T-helper 17 cell (primary cell): ENCODE data around the gene BCL11B. TPM values are rescaled to one million over a fixed set of nuclear protein-coding genes. Genes with fewer than 3 reads are reported as not detected.

Source experiments
- ATAC-seq: fragments of 150-1000 bp; cut with Tn5 transposase; 2 replicates; pipeline ENCODE4 v1.10.0; 2021; ENCODE audit warnings: mild to moderate bottlenecking, moderate library complexity
- DNase-seq, 3 donors: peaks; one replicate each; pipeline versions ENCODE4 v3.0.0 to v3.0.0-alpha.2; 2020 to 2021
- H3K9me3 ChIP-seq: one replicate; pipeline ENCODE4 v1.7.0; 2013; ENCODE audit warnings: low read length, mild to moderate bottlenecking; ENCODE audit not compliant: control insufficient read depth, poor library complexity, severe bottlenecking
- H3K27ac Mint-ChIP-seq: one replicate; pipeline ENCODE4 v1.8.0; 2022; ENCODE audit warnings: mild to moderate bottlenecking, moderate library complexity, mixed read lengths
- H3K27me3 Mint-ChIP-seq: one replicate; pipeline ENCODE4 v1.8.0; 2022; ENCODE audit warnings: mixed read lengths
- H3K36me3 Mint-ChIP-seq: one replicate; pipeline ENCODE4 v1.8.0; 2022; ENCODE audit warnings: low read depth, mixed read lengths
- H3K4me1 Mint-ChIP-seq: one replicate; pipeline ENCODE4 v1.8.0; 2022; ENCODE audit warnings: mild to moderate bottlenecking, mixed read lengths
- H3K4me3 Mint-ChIP-seq: one replicate; pipeline ENCODE4 v1.8.0; 2022; ENCODE audit warnings: mild to moderate bottlenecking, moderate library complexity, mixed read lengths
- total RNA-seq, 4 donors: library from RNA in 2 of 4; stranded (reverse) in 2 of 4; gene quantifications; one replicate each; pipeline ENCODE4 v1.2.3 and lab custom pipeline; 2022 to 2026

The BCL11B gene
- total RNA-seq, 2 donors from 2014 or later = 167 to 174 TPM

DNA sequence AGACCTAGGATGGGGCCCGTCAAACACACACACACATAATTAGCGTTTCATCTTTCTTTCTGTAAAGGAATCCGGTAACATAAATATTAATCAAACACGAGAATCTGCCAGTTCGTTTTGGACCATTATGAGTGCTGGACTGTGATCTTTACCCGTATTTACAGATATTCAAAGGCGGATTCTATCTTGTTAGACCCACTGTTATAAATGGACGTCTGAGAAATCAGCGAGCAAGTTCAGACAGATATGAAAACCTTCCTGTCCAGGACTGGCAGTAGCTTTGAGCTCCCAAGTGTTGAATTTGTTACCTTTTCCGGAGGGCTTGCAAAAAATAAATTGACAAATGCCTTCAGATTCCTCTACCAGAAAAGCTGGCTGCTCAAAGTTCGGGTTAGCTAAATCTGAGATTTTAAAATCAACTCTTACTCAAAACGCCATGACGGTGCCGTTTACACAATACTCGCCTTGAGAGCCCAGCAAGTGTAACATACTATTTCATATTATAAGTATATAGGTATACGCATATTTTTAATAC lies 27.6 kb downstream of the BCL11B start:
- H3K9me3 ChIP-seq = no peaks in the 10 kb centered on the region
- DNase-seq (no peak), ATAC-seq (no peak)
- H3K27ac Mint-ChIP-seq = peak overlapping the region; percentile 100
- H3K4me1 Mint-ChIP-seq = peaks cover 87% of the 10 kb centered on the region
- H3K36me3 Mint-ChIP-seq = peaks cover 10% of the 10 kb centered on the region
- peak overlapping the region; percentile 96 for H3K4me3 Mint-ChIP-seq
- H3K27me3 Mint-ChIP-seq = no peaks in the 10 kb centered on the region

DNA sequence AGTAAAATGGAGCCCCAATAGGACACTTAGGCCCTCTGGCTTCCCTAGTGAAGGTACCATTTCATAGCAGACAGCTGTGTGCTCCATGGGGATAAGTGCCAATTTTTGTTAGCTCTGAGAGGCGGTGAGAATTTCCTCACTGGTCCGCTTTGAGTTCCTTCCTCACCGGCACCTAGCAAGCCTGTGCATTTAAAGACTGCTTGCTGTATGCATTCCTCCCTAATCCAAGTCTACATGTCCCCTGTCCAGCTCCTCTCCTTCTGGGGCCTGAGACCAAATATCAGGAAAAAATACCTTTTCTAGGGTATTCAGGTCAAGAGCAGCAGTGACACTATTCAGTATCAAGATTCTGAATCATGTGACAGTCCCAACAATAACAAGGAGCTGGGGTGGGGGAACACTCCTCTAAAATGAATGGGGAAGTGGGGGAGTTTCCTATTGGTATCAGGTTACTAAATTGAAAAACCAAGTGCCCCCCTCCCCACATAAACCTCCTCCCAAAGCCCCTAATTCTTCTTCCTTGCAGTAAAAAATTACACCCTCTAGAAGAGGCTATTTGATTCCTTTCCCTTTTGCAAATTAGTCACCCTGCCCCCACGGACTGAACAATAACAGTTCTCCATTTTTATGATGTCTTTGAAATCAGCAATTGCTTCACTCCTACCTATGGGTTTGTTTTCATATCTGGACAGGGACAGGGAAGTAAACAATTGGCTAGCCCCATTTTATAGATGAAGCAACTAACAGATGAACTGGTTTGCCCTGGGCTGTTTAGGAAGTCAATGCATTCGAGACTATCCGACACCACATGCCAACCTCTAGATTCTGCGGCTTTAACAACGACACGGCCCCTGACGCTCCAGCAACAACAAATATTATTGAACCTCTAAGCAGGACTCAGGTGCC lies 28.9 kb downstream of the BCL11B start:
- Mint-ChIP-seq H3K36me3 (peaks cover 12% of the 10 kb centered on the region), H3K27me3 (no peaks in the 10 kb centered on the region), H3K4me3 (peak overlapping the region; percentile 96), H3K4me1 (peaks cover 87% of the 10 kb centered on the region), H3K27ac (peak overlapping the region; percentile 100)
- ATAC-seq = peak; percentile 67
- no peak for DNase-seq
- no peaks in the 10 kb centered on the region for H3K9me3 ChIP-seq

DNA sequence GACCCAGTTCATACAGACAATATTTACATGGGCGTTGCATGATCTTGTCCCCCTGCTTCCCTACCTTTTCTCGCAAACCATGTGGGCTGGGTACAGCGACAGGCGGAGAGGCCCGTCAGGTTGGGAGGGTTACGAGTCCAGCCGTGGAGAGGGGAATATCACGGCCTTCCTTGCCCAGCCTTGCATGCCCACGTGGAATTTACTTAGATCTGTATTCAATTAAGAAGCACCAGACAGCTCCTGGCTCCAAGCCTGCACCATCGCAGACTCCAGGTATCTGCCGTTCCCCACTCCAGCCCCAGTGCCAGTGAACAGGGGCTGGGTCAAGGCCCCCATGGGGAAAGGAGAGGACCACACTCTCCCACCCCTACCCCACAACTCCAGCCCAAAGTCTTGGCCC lies 29.8 kb downstream of the BCL11B start:
- Mint-ChIP-seq H3K4me3 (peak overlapping the region; percentile 96), H3K27me3 (no peaks in the 10 kb centered on the region), H3K36me3 (peaks cover 12% of the 10 kb centered on the region), H3K4me1 (peaks cover 87% of the 10 kb centered on the region), H3K27ac (peak overlapping the region; percentile 100)
- no peak for ATAC-seq
- no peaks in the 10 kb centered on the region for H3K9me3 ChIP-seq
- no peak for DNase-seq

DNA sequence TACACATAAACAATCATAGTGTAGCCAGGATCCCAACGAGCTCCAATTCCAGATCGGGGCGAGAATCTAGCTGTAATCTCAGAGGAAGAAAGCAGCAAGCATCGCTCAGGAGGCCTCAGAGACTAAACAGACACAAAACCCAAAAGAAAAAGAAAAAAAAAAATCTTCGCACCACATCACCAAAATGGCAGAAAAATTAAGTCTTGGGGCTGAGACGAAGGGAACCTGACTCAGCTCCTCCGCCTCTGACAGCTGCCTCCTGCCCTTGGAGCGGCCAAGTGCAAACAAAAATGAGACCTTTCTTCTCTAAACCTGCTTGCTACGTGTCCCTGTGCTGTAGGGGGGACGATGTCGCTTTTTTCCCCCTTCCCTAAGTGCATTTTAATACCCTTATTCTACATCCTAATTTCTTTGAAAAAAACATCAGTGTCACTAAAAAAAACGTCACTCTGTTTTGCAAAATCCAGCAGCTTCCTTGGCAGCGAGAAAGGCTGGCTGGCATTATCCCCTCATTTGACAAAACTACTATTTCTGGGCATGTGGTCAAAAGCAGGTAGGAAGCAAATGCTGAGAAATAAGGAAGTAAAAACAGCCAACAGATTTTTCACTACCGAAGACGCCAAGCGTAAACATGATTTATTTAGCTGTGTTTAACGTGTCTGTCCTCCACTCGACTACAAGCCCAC lies 30.5 kb downstream of the BCL11B start:
- Mint-ChIP-seq H3K4me1 (peaks cover 86% of the 10 kb centered on the region), H3K27me3 (no peaks in the 10 kb centered on the region), H3K36me3 (peaks cover 9% of the 10 kb centered on the region), H3K27ac (peak overlapping the region; percentile 100), H3K4me3 (peak overlapping the region; percentile 96)
- peak; percentile 31 for ATAC-seq
- no peaks in the 10 kb centered on the region for H3K9me3 ChIP-seq
- DNase-seq = no peak

DNA sequence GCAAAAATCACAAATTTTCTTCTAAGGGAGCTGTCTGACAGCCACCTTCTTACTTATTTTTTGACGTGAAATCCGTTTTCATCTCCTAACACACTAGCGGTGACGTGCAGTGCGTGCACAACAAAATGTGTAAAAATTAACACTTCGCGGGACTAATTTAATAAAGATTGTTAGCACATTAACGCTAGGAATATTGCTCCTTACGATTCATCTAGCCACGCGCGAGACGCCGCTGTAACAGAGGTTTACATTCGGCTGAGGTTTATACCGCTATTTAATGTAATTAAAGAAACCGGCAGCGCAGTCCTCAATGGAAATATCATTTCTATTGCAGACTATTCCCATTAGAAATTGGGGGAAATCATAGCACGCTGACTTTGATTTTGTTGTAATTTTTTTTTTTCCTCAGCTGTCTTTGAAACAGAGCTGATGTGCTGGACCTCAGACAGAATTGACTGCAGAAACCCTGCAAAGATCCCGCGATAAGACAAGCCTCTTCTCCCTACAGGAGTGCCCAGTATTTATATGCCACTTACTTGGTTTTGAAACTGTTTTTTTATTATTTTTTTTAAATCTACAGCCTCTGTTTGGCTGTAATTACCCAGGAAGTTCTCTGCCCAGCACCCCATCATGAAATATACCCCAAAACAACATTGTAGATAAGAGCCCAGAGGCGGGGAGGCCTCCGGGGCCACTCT lies 31.2 kb downstream of the BCL11B start:
- Mint-ChIP-seq H3K36me3 (peaks cover 9% of the 10 kb centered on the region), H3K27ac (peak overlapping the region; percentile 100), H3K4me1 (peaks cover 93% of the 10 kb centered on the region), H3K27me3 (no peaks in the 10 kb centered on the region), H3K4me3 (peak overlapping the region; percentile 96)
- no peaks in the 10 kb centered on the region for H3K9me3 ChIP-seq
- ATAC-seq (peak; percentile 9), DNase-seq (no peak)

DNA sequence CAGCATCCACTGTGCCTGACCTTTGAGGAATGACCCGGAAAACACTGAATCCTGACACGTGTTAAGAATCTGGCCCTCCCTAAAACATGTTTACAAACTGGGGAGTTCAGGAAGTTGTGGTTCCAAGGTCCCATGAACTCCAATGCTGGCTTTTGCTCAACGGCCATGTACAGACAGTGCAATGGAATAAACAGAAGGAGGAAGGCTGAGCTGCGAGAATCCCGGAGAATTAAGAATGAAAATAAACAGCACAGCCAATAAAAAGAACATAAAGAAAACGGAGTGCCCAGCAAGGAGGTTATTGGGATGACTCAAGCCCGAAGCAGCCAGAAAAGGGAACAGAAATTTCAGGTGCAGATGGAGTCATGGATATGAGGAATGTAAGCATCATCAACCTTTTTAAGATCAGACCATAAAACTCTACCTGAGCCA lies 32.3 kb downstream of the BCL11B start:
- Mint-ChIP-seq H3K36me3 (peaks cover 9% of the 10 kb centered on the region), H3K4me1 (peaks cover 93% of the 10 kb centered on the region), H3K27ac (peak overlapping the region; percentile 100), H3K27me3 (no peaks in the 10 kb centered on the region), H3K4me3 (peak overlapping the region; percentile 96)
- ATAC-seq (no peak), DNase-seq (no peak)
- no peaks in the 10 kb centered on the region for H3K9me3 ChIP-seq

DNA sequence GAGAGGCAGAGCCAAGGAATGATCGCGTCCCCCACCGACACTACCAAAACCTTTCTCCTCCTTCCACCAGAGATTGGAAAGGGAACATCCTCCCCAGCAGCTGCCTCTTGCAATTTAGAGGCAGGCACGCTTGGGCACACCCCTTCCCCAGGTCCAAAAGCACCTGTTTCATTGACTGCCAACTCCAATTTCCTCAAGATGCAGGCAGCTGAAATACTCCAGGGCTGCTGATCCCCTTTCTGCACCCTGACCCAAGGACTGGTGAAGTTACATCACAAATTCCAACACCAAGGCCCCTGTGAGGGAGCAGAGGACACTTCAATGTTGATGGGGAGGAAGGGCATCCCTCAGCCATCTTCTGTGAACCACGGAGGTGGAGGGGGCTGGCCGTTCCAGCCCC lies 33.8 kb downstream of the BCL11B start:
- ATAC-seq (no peak), DNase-seq (no peak)
- Mint-ChIP-seq H3K4me3 (peak overlapping the region; percentile 96), H3K4me1 (peaks cover 91% of the 10 kb centered on the region), H3K36me3 (peaks cover 5% of the 10 kb centered on the region), H3K27me3 (no peaks in the 10 kb centered on the region), H3K27ac (peak overlapping the region; percentile 100)
- H3K9me3 ChIP-seq = no peaks in the 10 kb centered on the region

DNA sequence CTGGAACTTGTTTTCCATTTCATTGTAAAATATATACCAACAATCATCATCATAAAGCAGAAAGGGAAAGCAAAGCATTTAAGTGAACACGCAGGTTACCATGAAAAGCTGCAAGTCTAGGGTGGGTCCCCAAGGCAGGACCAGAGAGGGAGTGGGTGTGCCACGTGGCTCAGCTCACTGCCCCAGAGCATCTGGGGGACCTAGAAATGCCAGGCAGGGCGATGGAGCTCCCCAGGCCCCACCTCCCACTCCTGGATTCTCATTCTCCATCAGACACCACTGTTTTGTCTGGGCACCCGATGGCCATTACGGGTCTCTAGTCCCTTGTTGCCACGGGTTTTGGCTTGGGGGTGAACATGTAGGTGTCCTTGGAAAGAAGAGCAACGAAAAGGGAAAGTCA lies 34.7 kb downstream of the BCL11B start:
- Mint-ChIP-seq H3K4me1 (peaks cover 89% of the 10 kb centered on the region), H3K27ac (peak overlapping the region; percentile 100), H3K4me3 (peak overlapping the region; percentile 96), H3K27me3 (no peaks in the 10 kb centered on the region), H3K36me3 (peaks cover 5% of the 10 kb centered on the region)
- ATAC-seq (no peak), DNase-seq (no peak)
- H3K9me3 ChIP-seq = no peaks in the 10 kb centered on the region

DNA sequence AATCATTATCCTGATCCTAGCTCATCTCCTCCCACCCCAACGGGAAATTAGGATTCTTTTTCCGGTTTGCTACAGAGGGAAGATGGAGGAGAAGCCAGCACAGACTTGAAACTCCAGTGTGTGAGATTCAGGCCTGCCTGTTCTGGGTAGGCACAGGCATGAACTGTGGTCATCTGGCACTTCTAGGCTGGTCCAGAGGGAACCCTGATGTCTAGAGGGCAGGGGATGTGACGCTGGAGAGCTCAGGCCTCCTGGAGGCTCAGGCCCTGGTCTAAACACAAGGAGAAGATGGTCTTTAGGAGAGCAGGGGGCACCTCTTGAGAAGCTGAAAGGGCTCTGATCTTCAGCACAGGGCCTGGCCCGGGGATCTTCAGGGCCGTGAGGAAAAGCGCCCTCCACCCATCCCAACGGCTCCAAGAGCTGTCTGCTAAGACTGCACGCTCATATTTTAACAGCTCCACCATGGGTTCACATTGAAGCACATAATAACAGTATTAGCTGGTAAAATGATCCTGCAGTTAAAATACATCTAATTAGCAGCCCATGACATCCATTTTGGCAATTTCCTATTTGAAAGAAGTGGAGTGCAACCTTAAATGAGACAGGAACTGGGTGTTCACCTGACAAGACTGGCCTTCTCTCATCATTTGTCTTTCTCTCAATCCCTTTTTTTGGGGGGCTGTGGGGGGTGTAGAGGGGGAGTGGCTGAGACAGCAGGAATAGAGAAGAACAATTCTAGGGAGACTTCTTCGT lies 35.4 kb downstream of the BCL11B start:
- H3K36me3 Mint-ChIP-seq = peaks cover 5% of the 10 kb centered on the region

DNA sequence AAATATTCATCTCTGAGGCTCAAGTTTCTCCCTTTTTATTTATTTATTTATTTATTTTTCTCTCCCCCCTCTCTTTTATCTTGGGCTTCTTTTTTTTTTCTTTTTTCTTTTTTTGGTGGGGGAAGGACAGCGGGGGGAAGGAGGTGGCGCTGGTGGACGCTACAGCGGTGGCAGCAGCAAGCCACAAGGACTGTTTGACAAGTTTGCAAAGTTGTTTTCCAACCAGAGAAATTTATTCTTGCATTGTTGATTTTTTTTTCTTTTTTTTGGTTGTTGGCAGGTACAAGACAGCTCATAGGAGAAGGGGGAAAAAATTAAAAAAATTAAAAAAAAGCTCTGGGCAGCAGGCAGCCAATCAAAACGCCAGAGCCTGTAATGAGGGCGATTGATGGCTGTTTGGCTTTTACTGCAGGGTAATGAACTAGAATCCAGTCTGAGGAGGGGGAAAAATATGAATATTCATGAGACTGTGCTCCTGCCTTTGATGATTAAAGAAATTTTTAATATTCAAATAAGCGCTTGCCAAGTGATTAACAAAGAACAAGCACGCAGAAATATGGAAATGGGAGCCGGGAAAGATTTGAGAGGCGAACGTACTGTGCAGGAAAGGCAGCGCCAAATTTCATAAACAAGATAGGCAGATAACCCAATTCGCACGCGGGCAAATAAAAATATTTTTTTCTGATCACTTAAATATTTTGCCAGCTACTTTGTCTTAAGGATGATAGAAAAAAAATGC lies 36.2 kb downstream of the BCL11B start:
- ATAC-seq = peak; percentile 16
- no peaks in the 10 kb centered on the region for H3K9me3 ChIP-seq
- H3K36me3 Mint-ChIP-seq = peaks cover 5% of the 10 kb centered on the region

More for the DNA sequence above, 35.4 kb downstream of the BCL11B start:
- H3K9me3 ChIP-seq = no peaks in the 10 kb centered on the region
- H3K27me3 Mint-ChIP-seq = no peaks in the 10 kb centered on the region
- H3K4me3 Mint-ChIP-seq = peak overlapping the region; percentile 96
- ATAC-seq (no peak), DNase-seq (no peak)
- H3K27ac Mint-ChIP-seq = peak overlapping the region; percentile 100
- peaks cover 87% of the 10 kb centered on the region for H3K4me1 Mint-ChIP-seq

DNA sequence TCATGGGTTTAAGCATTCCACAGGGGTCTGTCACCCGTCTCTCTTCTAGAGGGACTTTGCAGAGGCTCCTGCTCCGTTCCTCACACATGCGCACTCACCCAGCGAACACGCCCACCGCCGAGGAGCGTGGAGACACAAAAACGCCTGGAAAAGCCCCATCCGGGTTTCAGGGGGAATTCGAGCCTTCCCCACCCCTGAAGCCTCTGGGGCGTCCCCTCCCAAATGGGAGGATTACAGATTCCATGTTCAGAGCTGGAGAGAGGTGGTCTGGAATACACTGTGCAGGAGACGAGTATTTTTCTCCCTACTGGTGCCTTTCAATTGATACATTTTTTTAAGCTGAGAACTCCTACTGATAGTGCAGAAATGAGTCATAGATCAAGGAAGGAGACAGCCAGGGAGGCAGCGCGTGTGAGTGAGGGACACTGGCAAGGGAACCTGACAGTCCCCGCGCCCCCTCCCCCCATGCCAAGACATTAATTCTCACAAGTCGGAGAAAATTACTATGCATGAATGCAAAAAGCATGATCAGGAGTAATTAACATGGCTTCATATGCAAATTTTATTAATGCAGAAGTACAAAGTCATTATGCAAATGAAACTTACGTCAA lies 36.9 kb downstream of the BCL11B start:
- no peaks in the 10 kb centered on the region for H3K9me3 ChIP-seq
- ATAC-seq = peak; percentile 30

More for the DNA sequence above, 36.2 kb downstream of the BCL11B start:
- DNase-seq = no peak
- Mint-ChIP-seq H3K4me3 (peak overlapping the region; percentile 96), H3K4me1 (peaks cover 84% of the 10 kb centered on the region), H3K27me3 (no peaks in the 10 kb centered on the region), H3K27ac (peak overlapping the region; percentile 100)

More for the DNA sequence above, 36.9 kb downstream of the BCL11B start:
- peaks cover 5% of the 10 kb centered on the region for H3K36me3 Mint-ChIP-seq
- DNase-seq = peak in 2 of 3 donors; percentile 62 to 84
- peaks cover 81% of the 10 kb centered on the region for H3K4me1 Mint-ChIP-seq
- H3K27ac Mint-ChIP-seq = peak overlapping the region; percentile 100
- no peaks in the 10 kb centered on the region for H3K27me3 Mint-ChIP-seq
- H3K4me3 Mint-ChIP-seq = peak overlapping the region; percentile 96
